ENCODE measurements around the gene TMEM200C.

Gene TMEM200C

DNA sequence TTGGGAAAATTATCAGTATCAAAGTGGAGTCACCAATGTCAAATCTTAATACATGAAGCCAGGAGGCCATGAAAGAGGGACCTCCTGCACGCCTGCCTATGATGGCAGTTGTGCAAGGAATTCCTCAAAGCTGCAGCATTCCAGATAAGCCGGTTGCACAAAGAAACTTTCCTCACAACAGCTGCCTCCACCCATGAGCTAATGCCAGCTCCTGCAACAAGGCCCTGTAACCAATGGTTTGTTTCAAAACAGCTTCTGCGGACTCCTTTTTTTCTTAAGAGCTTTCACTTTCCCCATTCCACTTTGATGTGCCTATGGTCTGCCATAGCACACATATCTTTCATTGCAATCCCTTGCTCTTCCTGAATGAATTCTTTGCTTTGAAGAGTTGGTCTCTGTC is 22.4 kb downstream of the TMEM200C start:
- Histone ChIP-seq H3K27me3 (ENCODE audit: insufficient read depth, poor library complexity, severe bottlenecking) (no peaks in the 10 kb centered on the region), H3K4me3 (replicated peaks; ENCODE audit: insufficient read depth, low read length) (no peak overlapping the region), H3K27ac (replicated peaks) (no peak overlapping the region)
- DNase-seq (ENCODE audit: low read depth in 1 of 2, low spot score in 1 of 2) = no peak
- TF ChIP-seq GABPA (IDR thresholded peaks at IDR 0.05; ENCODE audit: low read depth) (no peak), POLR2AphosphoS5 (IDR thresholded peaks at IDR 0.05; ENCODE audit: low read depth) (no peak), SPI1 (IDR thresholded peaks at IDR 0.05; ENCODE audit: borderline replicate concordance, low read depth) (no peak)
- TF ChIP-seq, protein P1, sequence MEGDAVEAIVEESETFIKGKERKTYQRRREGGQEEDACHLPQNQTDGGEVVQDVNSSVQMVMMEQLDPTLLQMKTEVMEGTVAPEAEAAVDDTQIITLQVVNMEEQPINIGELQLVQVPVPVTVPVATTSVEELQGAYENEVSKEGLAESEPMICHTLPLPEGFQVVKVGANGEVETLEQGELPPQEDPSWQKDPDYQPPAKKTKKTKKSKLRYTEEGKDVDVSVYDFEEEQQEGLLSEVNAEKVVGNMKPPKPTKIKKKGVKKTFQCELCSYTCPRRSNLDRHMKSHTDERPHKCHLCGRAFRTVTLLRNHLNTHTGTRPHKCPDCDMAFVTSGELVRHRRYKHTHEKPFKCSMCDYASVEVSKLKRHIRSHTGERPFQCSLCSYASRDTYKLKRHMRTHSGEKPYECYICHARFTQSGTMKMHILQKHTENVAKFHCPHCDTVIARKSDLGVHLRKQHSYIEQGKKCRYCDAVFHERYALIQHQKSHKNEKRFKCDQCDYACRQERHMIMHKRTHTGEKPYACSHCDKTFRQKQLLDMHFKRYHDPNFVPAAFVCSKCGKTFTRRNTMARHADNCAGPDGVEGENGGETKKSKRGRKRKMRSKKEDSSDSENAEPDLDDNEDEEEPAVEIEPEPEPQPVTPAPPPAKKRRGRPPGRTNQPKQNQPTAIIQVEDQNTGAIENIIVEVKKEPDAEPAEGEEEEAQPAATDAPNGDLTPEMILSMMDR (IDR thresholded peaks at IDR 0.05; ENCODE audit: insufficient read depth, low read length) = no peak
- TF ChIP-seq, protein P2, sequence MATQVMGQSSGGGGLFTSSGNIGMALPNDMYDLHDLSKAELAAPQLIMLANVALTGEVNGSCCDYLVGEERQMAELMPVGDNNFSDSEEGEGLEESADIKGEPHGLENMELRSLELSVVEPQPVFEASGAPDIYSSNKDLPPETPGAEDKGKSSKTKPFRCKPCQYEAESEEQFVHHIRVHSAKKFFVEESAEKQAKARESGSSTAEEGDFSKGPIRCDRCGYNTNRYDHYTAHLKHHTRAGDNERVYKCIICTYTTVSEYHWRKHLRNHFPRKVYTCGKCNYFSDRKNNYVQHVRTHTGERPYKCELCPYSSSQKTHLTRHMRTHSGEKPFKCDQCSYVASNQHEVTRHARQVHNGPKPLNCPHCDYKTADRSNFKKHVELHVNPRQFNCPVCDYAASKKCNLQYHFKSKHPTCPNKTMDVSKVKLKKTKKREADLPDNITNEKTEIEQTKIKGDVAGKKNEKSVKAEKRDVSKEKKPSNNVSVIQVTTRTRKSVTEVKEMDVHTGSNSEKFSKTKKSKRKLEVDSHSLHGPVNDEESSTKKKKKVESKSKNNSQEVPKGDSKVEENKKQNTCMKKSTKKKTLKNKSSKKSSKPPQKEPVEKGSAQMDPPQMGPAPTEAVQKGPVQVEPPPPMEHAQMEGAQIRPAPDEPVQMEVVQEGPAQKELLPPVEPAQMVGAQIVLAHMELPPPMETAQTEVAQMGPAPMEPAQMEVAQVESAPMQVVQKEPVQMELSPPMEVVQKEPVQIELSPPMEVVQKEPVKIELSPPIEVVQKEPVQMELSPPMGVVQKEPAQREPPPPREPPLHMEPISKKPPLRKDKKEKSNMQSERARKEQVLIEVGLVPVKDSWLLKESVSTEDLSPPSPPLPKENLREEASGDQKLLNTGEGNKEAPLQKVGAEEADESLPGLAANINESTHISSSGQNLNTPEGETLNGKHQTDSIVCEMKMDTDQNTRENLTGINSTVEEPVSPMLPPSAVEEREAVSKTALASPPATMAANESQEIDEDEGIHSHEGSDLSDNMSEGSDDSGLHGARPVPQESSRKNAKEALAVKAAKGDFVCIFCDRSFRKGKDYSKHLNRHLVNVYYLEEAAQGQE (IDR thresholded peaks at IDR 0.05; ENCODE audit: insufficient replicate concordance, low read depth) = no peak

DNA sequence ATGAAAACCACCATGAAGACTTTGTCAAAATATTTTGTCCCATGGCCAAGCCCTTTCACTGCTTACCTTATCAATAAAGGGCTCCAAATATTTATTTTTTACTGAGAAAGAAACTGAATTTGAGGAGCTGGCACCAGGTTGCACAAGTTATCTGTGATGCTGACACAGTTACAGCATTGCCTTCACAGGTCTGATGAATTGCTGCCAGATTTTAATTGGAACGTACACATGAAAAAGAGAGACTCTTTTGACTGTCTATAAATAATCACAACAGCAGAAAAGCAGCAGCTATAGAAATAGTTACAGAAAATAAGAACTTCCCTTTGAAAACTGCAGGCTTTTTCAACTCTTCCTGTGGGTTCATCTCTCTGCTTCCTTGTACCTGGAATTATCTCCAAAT is 23.9 kb downstream of the TMEM200C start:
- no peak for DNase-seq (ENCODE audit: low read depth in 1 of 2, low spot score in 1 of 2)
- Histone ChIP-seq H3K27ac (replicated peaks) (no peak overlapping the region), H3K4me3 (replicated peaks; ENCODE audit: insufficient read depth, low read length) (no peak overlapping the region), H3K27me3 (ENCODE audit: insufficient read depth, poor library complexity, severe bottlenecking) (no peaks in the 10 kb centered on the region)
- TF ChIP-seq POLR2AphosphoS5 (IDR thresholded peaks at IDR 0.05; ENCODE audit: low read depth) (no peak), SPI1 (IDR thresholded peaks at IDR 0.05; ENCODE audit: borderline replicate concordance, low read depth) (no peak), GABPA (IDR thresholded peaks at IDR 0.05; ENCODE audit: low read depth) (no peak)
- TF ChIP-seq, protein P1 (IDR thresholded peaks at IDR 0.05; ENCODE audit: insufficient read depth, low read length) = no peak
- TF ChIP-seq, protein P2 (IDR thresholded peaks at IDR 0.05; ENCODE audit: insufficient replicate concordance, low read depth) = no peak

DNA sequence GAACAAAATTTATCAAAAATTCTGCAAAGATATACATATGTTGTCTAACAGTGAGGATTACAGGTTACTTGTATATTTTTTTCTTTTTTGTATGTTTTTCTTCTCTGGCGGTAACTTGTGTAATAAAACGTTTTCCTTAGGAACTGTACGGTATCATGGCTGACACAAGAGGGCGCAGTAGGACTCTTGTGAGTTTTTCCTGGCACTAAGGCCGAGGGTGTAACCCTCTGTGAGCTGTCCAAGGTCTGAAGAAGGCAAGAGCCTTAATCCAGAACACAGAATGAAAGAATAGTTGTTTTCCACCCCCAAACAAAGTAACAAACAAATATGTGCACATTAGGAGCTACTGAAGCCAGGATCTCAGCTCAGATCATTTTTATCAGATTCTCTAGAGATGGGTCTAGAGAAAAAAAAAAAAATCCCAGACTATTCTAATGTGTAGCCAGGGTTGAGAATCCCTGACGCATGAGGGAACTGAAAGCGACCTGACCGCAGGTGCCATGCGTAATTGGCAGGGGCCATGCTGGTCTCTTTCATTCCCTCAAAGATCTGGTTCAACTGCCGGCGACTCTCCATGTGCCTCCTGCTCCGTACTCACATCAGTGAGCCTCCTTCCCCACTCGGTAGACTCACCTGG is 27.0 kb downstream of the TMEM200C start:
- TF ChIP-seq, protein P2 (IDR thresholded peaks at IDR 0.05; ENCODE audit: insufficient replicate concordance, low read depth) = peak; percentile 98
- TF ChIP-seq SPI1 (IDR thresholded peaks at IDR 0.05; ENCODE audit: borderline replicate concordance, low read depth) = no peak
- TF ChIP-seq, protein P1 (IDR thresholded peaks at IDR 0.05; ENCODE audit: insufficient read depth, low read length) = peak; percentile 78
- H3K27me3 ChIP-seq (ENCODE audit: insufficient read depth, poor library complexity, severe bottlenecking) = no peaks in the 10 kb centered on the region
- no peak overlapping the region for H3K4me3 ChIP-seq (replicated peaks; ENCODE audit: insufficient read depth, low read length)
- DNase-seq (ENCODE audit: low read depth in 1 of 2, low spot score in 1 of 2) = peak; percentile 67 to 76
- H3K27ac ChIP-seq (replicated peaks) = no peak overlapping the region

Measured in HL-60 (cell line).